ENCODE results near the gene EXOSC10. TPM values are rescaled to one million over a fixed set of nuclear protein-coding genes. Genes with fewer than 3 reads are reported as not detected.

Gene EXOSC10
- total and polyA plus RNA-seq, 2 donors (not counting 3 experiments of a cell fraction or from before 2014, with no cell fraction given) = 74.9 to 103 TPM

DNA sequence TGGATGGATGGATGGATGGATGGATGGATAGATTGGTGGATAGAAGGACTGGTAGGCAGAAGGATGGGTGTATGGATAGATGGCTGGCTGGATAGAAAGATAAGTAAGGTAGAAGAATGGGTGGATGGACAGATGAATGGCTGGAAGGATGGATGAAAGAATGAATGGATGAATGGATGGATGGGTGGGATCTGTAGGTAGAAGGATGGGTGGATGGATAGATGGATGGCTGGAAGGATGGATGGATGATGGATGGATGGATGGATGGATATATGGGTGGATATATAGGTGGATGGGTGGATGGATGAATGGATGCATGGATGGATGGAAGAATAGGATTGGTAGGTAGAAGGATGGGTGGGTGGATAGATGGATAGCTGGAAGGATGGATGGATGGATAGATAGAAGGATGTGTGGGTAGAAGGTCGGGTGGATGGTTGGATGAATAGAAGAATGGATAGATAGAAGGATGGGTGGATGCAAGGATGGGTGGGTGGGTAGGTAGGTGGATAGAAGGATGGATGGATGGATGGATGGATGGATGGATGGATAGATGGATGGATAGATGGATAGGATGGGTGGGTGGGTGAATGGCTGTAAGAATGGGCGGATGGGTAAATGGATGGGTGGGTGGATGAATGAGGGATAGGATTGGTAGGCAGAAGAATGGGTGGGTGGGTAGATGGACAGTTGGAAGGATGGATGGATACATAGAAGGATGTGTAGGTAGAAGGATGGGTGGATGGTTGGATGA lies 60.1 kb downstream of the EXOSC10 start:
- H3K27ac ChIP-seq (ENCODE audit: insufficient read depth, low read depth, low read length) = no peak overlapping the region
- H3K27me3 ChIP-seq (ENCODE audit: control insufficient read depth in 2 of 2, insufficient read depth in 2 of 2, low read length in 2 of 2) = no peaks in the 10 kb centered on the region
- H2AFZ ChIP-seq (ENCODE audit: low read depth, low read length) = no peak overlapping the region
- no peaks in the 10 kb centered on the region for H3K9me1 ChIP-seq (replicated peaks; ENCODE audit: control insufficient read depth, extremely low read depth, insufficient read depth, low read length)
- no peaks in the 10 kb centered on the region for H3K9me3 ChIP-seq (replicated peaks; ENCODE audit: control insufficient read depth, insufficient read depth, low read length)
- no peaks in the 10 kb centered on the region for H3K36me3 ChIP-seq (ENCODE audit: control insufficient read depth in 2 of 2, extremely low read depth in 1 of 2, insufficient read depth in 2 of 2, low read length in 2 of 2)
- H3K79me2 ChIP-seq (ENCODE audit: control insufficient read depth, insufficient read depth, low read length) = no peaks in the 10 kb centered on the region
- intact Hi-C loops (cut with micrococcal nuclease) = no loop called here
- no peaks in the 10 kb centered on the region for H3K4me1 ChIP-seq (ENCODE audit: control insufficient read depth, extremely low read depth, insufficient read depth, low read length)
- H3K4me2 ChIP-seq (ENCODE audit: insufficient read depth, low read length) = no peak overlapping the region
- H4K20me1 ChIP-seq (replicated peaks; ENCODE audit: control insufficient read depth, extremely low read depth, insufficient read depth, low read length) = no peaks in the 10 kb centered on the region
- no peak overlapping the region for H3K4me3 ChIP-seq (replicated peaks in 1 of 3; ENCODE audit: insufficient read depth in 1 of 3, low read depth in 1 of 3, low read length in 3 of 3)
- ChIA-PET POLR2A (no interaction called here), CTCF (interaction anchor here (3.1 to 4.8 kb wide), 3 partner anchors 22 to 671 kb away, joined by 21 to 373 read pairs (median 69); partner anchors contain the start of gene SRM)
- DNase-seq (ENCODE audit: low read depth, low spot score) (no peak), FAIRE-seq (no peak)
- TF ChIP-seq GATA2 (IDR thresholded peaks at IDR 0.05; ENCODE audit: insufficient read depth, insufficient read length, low read depth, low read length) (no peak), JUN (IDR thresholded peaks at IDR 0.05; ENCODE audit: borderline replicate concordance, insufficient read depth, insufficient read length, low read depth) (no peak), POLR2A (IDR thresholded peaks at IDR 0.05; ENCODE audit: low read depth, low read length) (no peak)
- TF ChIP-seq, protein P1, sequence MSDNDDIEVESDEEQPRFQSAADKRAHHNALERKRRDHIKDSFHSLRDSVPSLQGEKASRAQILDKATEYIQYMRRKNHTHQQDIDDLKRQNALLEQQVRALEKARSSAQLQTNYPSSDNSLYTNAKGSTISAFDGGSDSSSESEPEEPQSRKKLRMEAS (IDR thresholded peaks at IDR 0.05; ENCODE audit: insufficient read depth, insufficient read length) = no peak
- BruUV-seq (replicated peaks) = no TSS peak
- dilution Hi-C loops (cut with MboI; ENCODE audit: extremely low pct_ligation_motif_present, low sequenced_read_pairs) = no loop called here
- no peak overlapping the region for H3K9ac ChIP-seq (replicated peaks; ENCODE audit: extremely low read depth, insufficient read depth, low read length)

DNA sequence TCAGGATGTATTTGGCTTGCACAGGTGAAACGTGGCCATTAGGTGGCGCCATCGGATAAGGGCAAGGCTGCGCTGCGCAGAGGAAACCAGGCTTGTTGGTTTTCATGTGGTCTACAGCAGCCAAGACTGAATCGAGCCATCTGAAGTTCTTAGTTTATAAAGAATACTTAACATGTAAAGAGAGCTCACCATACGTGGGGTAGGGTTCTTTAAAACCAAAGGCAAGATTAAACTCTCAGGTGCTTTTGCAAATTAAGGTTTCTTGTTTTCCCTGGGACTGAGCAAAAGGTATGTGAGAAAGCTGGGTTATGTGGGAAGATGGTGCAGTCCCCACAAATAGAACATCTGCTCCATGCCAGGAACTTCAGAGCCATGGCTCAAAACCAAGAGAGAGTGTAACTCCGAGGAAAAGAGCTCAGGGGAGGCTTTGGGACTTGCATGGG lies 61.9 kb downstream of the EXOSC10 start:
- no TSS peak for BruUV-seq (replicated peaks)
- dilution Hi-C loops (cut with MboI; ENCODE audit: extremely low pct_ligation_motif_present, low sequenced_read_pairs) (no loop called here), intact Hi-C loops (cut with micrococcal nuclease) (loop anchor here (1.0 kb wide), 3 partner anchors 23 to 605 kb away; partner anchors contain the start of gene SRM)
- TF ChIP-seq, protein P2, sequence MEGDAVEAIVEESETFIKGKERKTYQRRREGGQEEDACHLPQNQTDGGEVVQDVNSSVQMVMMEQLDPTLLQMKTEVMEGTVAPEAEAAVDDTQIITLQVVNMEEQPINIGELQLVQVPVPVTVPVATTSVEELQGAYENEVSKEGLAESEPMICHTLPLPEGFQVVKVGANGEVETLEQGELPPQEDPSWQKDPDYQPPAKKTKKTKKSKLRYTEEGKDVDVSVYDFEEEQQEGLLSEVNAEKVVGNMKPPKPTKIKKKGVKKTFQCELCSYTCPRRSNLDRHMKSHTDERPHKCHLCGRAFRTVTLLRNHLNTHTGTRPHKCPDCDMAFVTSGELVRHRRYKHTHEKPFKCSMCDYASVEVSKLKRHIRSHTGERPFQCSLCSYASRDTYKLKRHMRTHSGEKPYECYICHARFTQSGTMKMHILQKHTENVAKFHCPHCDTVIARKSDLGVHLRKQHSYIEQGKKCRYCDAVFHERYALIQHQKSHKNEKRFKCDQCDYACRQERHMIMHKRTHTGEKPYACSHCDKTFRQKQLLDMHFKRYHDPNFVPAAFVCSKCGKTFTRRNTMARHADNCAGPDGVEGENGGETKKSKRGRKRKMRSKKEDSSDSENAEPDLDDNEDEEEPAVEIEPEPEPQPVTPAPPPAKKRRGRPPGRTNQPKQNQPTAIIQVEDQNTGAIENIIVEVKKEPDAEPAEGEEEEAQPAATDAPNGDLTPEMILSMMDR (IDR thresholded peaks at IDR 0.05; ENCODE audit: extremely low read depth in 1 of 2, insufficient read depth in 1 of 2, low read depth in 1 of 2, low read length in 2 of 2) = peak; percentile 94
- no peak for TF ChIP-seq POLR2AphosphoS5 (IDR thresholded peaks at IDR 0.05; ENCODE audit: insufficient read depth, low read depth, low read length)
- CTCF ChIA-PET = interaction anchor here (0.5 to 4.8 kb wide), 80 partner anchors 9 to 1042 kb away, joined by 3 to 373 read pairs (median 4); partner anchors contain the start of genes ANGPTL7, EXOSC10, FBXO6 and MASP2
- DNase-seq (ENCODE audit: low read depth, low spot score) (peak; percentile 87), FAIRE-seq (peak; percentile 97)
- no peaks in the 10 kb centered on the region for H3K4me1 ChIP-seq (ENCODE audit: control insufficient read depth, extremely low read depth, insufficient read depth, low read length)
- no peaks in the 10 kb centered on the region for H3K36me3 ChIP-seq (ENCODE audit: control insufficient read depth in 2 of 2, extremely low read depth in 1 of 2, insufficient read depth in 2 of 2, low read length in 2 of 2)
- no peaks in the 10 kb centered on the region for H3K9me1 ChIP-seq (replicated peaks; ENCODE audit: control insufficient read depth, extremely low read depth, insufficient read depth, low read length)
- H3K79me2 ChIP-seq (ENCODE audit: control insufficient read depth, insufficient read depth, low read length) = no peaks in the 10 kb centered on the region
- no peaks in the 10 kb centered on the region for H4K20me1 ChIP-seq (replicated peaks; ENCODE audit: control insufficient read depth, extremely low read depth, insufficient read depth, low read length)
- H2AFZ ChIP-seq (ENCODE audit: low read depth, low read length) = no peak overlapping the region
- H3K9me3 ChIP-seq (replicated peaks; ENCODE audit: control insufficient read depth, insufficient read depth, low read length) = no peaks in the 10 kb centered on the region
- H3K27ac ChIP-seq (ENCODE audit: insufficient read depth, low read depth, low read length) = no peak overlapping the region
- no peak overlapping the region for H3K9ac ChIP-seq (replicated peaks; ENCODE audit: extremely low read depth, insufficient read depth, low read length)
- no peak overlapping the region for H3K4me3 ChIP-seq (replicated peaks in 1 of 3; ENCODE audit: insufficient read depth in 1 of 3, low read depth in 1 of 3, low read length in 3 of 3)
- POLR2A ChIA-PET = interaction anchor here (0.5 to 0.8 kb wide), 3 partner anchors 199 to 608 kb away, joined by 3 read pairs; no protein-coding TSS in a partner anchor
- no peak overlapping the region for H3K4me2 ChIP-seq (ENCODE audit: insufficient read depth, low read length)
- no peaks in the 10 kb centered on the region for H3K27me3 ChIP-seq (ENCODE audit: control insufficient read depth in 2 of 2, insufficient read depth in 2 of 2, low read length in 2 of 2)
